ENCODE data around the gene SPECC1L.
A peak's percentile ranks its signal among the peaks of the same experiment; 100 is the strongest.

SPECC1L gene

DNA sequence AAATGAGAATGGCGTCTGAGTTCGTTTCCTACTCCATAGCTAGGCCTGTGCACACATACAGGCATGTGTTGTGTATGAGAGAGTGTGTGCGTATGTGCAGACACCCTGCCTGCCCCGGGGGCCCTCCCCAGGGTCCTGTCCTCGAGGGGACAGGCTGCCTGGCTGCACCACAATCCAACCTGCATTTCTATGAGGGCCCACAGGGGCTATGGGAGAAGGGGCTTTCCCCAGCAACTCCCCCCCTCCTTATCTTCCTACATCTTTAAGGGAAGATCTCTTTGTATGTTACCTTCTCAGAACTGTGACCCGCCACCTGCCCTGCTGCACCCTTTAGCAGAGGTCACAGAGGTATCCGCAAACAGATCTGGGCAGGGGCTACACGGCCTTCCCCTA is 171.7 kb downstream of the SPECC1L start:
- no peak for DNase-seq (ENCODE audit: low read depth)

DNA sequence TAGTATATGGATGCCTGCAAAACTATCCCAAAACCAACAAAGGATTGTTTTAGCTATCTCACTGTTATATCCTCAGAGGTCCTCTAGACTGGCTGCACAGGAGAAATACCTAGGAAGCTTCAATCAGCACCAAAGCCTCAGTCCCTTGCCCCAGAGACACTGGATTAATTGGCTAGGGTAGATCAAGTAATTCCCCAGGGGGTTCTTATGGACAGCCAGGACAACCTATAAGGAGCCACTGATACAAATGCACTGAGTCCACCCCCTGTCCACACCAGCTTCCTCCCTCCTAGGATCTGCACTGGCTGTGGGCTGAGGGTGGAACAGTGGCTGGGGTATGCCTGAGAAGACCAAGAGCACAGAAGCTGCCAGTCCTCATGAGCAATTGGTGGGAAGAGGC is 173.0 kb downstream of the SPECC1L start:
- no peak for DNase-seq (ENCODE audit: low read depth)

- no peak for DNase-seq (ENCODE audit: low read depth)
Observed at GRCh38 chr22:24444251-24444650, 173.6 kb downstream of the SPECC1L start.

DNA sequence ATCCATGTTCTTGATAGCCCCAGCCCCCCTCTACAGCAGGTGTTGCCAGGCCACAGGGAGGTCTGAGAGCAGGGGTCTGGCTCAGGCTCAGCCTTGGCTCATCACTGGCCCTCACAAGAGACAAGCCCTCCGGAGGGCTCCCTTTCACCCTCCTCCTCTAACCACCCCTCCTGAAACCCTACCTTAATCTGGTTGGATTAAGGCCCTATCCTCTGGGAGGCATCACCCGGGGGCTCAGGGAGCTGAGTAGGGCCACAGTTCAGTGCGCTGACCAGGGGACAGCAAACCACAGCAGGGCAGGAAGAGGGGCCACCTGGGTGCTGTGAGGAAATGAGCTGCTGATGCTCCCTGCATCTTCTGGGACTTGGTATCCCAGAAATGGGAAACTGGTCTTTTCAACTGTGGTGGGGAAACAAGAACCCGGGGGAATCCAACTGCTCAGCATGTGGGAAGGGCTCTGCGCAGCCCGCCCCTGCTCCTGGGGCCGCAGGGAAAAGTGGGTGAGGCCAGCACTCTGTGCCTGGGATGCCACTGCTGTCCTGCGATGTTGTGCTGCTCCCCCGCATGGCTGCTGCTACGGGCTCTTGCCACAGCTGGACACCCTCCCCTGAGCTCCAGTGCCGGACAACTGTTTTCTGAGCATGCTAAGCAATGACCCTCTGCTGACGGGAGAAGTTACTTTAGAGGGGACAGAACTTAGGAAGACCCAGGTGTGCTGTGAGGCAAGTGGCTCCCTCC is 174.3 kb downstream of the SPECC1L start:
- DNase-seq (ENCODE audit: low read depth) = no peak

- peak; percentile 30 for DNase-seq (ENCODE audit: low read depth)
Observed at GRCh38 chr22:24445481-24446259, 175.0 kb downstream of the SPECC1L start.

GRCh38 chr22:24446260-24446611 is 175.6 kb downstream of the SPECC1L start:
- DNase-seq (ENCODE audit: low read depth) = no peak

- DNase-seq (ENCODE audit: low read depth) = no peak
Observed at GRCh38 chr22:24450610-24451009, 180.0 kb downstream of the SPECC1L start.

GRCh38 chr22:24451162-24451561 is 180.5 kb downstream of the SPECC1L start:
- DNase-seq (ENCODE audit: low read depth) = no peak

DNA sequence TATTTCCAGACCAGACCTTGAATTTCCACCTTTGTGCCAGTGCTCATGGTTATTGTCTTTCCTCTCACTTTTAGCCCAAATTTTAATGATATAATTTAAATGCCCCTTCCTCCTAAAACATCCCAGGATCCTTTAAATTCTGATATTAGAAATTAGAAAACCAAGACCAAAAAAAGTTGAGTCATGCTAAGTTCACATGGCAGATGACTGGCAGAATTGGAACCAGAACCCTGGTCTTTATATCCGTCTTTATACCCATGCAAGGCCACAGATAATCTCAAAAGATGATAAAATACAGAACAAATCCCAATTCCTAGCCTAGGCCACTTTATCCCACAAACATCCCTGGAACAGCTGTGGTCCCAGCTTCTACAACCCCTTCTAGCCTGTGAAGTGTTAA is 183.2 kb downstream of the SPECC1L start:
- no peak for DNase-seq (ENCODE audit: low read depth)

DNA sequence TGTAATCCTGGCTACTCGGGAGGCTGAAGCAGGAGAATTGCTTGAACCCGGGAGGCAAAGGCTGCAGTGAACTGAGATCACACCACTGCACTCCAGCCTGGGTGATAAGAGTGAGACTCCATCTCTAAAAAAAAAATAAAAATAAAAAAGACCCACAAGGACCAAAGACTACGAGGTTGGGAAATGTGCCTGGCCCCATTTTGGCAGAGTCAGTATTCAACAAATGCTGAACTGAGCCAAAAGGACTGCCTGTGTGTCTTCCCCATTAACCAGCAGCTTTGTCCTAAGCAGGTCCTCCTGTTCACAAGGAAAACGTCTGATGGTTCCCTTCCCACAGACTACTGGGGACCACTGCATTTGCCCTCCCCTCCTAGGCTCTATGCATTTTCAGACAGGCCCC is 184.4 kb downstream of the SPECC1L start:
- DNase-seq (ENCODE audit: low read depth) = no peak

DNA sequence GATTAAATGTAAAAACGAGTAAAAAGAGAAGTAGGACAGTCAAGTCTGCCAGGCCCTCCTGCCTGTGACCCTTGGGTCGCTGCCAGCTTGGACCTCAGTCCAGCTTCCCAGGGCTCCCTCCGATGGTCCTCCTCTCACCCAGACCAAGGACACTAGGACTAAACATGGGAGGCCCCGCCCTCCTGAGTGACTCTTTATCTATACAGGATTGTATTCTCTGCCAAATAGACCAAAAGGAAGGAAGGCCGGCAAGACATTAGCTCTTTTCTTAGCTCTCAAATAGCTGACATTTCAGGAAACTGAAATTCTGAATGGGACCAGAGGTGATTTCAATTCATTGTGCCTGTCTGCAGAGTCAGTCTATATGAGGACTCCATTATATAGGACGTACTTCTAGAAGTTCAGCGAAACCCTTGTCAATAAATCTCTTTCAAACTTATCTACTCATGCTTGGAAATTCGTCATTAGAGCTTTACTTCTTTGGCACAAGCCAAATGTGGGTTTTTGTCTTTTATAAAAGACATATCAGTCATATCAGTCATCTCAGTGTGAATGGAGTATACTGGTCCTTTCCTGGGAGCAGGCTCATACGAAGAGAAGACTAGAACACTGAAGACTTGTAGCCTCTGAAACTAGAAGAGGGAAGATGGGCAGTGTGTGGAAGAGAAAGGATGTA is 185.3 kb downstream of the SPECC1L start:
- no peak for DNase-seq (ENCODE audit: low read depth)

GRCh38 chr22:24457894-24458420 is 187.3 kb downstream of the SPECC1L start:
- DNase-seq (ENCODE audit: low read depth) = no peak

DNA sequence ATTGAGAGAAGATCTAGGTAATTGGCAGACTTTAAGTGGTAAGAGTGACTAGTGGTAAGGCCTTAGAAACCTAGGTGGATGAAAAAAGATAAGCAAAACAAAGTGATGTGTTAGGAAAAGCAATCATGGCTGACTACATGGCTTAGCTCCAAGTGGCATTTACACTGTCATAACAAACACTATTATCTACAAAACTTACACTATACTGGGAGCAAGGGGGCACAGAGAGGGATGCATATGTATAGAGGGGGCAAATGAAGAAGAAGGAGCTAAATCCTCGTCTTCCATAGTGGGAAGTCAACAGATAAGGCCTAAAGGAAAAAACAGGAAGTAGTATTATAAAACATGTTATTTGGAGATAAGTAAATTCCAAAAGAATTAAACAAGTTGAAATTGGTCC is 189.3 kb downstream of the SPECC1L start:
- no peak for DNase-seq (ENCODE audit: low read depth)

DNA sequence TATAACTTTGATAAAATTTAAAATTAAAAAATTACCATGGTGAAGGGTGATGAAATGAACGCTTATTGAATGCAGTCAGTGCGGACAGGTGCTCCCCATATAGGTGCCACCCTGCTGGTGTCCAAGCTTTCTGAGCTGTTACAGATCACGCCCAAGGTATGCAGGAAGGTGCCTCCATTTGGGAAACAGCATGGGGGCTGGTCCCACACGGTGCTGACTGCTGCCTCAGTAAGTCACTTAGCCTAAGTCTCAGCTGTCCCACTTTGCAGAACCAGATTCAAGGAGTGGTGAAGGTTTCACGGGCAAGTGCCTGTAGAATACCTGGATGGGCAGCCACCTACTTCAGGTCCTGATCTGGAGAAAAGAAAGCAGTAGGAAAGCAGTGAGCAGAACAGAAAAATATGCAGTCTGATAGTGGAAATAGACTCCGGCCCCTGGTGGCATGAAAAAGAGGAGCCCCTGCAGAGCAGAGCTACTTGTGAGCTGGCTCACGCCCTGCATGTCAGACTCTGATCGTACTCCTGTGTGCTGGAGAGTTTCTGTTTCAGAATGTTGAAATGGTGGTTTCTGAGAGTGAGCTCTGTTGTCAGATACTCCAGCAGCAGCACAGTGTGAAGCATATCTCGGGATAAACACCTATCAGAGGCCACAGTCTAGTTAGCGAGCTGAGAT is 189.9 kb downstream of the SPECC1L start:
- no peak for DNase-seq (ENCODE audit: low read depth)

- no peak for DNase-seq (ENCODE audit: low read depth)
Observed at GRCh38 chr22:24463071-24463760, 192.6 kb downstream of the SPECC1L start.

GRCh38 chr22:24465566-24465965 is 194.9 kb downstream of the SPECC1L start:
- peak; percentile 81 for DNase-seq (ENCODE audit: low read depth)

GRCh38 chr22:24465975-24466374 is 195.3 kb downstream of the SPECC1L start:
- DNase-seq (ENCODE audit: low read depth) = no peak

DNA sequence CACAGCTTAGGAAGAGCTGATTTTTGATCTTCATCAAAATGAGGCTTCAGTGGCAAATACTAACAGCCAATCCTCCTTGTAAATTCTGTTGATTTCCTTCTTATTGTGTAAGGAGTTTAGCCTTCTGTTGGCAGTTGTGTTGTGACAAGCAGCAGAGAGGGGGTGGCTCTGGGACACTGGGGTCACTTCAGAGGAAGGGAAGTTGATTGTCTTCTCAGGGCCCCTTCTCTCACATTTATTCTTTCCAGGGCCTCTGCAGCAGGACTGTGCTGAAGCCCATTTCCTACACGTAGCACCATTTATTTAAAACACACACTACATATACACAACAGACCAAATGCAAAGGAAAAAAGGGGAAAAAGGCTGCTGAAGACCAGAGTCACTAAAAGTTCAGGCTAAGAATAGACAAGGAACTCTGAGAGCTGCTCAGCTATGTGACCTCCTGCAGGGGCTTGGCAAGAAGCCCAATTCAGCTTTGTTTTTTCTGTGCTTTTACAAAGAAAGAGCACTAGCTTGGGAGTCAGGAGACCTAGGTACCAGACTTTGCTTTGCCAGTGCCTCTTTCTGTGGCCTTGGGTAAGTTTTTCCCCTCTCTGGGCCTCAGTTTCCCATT is 196.2 kb downstream of the SPECC1L start:
- DNase-seq (ENCODE audit: low read depth) = peak; percentile 94

GRCh38 chr22:24467340-24467739 is 196.7 kb downstream of the SPECC1L start:
- DNase-seq (ENCODE audit: low read depth) = no peak
